Measurements from ENCODE around the gene PTPN14. TPM values are rescaled to one million over a fixed set of nuclear protein-coding genes. Genes with fewer than 3 reads are reported as not detected.

PTPN14 gene
- total RNA-seq, 2 experiments from 2014 or later = 0.20 to 0.28 TPM

GRCh38 chr1:214300149-214300780 lies 251.1 kb downstream of the PTPN14 start:
- no peak for DNase-seq
- H3K27me3 Mint-ChIP-seq = no peaks in the 10 kb centered on the region
- H3K4me1 Mint-ChIP-seq = peaks cover 8% of the 10 kb centered on the region
- no peaks in the 10 kb centered on the region for H3K9me3 Mint-ChIP-seq
- ChIA-PET CTCF (interaction anchor here (1.6 to 6.0 kb wide), 2 partner anchors 30 to 39 kb away, joined by 6 to 35 read pairs; no protein-coding TSS in a partner anchor), POLR2A (no interaction called here)
- H3K36me3 Mint-ChIP-seq (ENCODE audit: low read depth) = no peaks in the 10 kb centered on the region
- no peak overlapping the region for H3K27ac Mint-ChIP-seq
- no peak overlapping the region for H3K4me3 Mint-ChIP-seq

Other genes with a start within 250 kb of the PTPN14 start
- 100 to 1,000 TPM; 125 to 135 TPM for gene CENPF, start 51.6 kb upstream of the PTPN14 start, total RNA-seq